Astrocyte (in vitro differentiated cells and primary cell): Measurements from ENCODE around the gene CACNA1C.

Experiments
- CTCF ChIP-seq: IDR thresholded peaks from 2 replicates; pipeline ENCODE4 v1.5.1; 2011; ENCODE audit warnings: low read depth, mild to moderate bottlenecking, inconsistent platforms, low read length, moderate library complexity; ENCODE audit not compliant: insufficient read depth
- EZH2 ChIP-seq: IDR thresholded peaks from 2 replicates; pipeline ENCODE4 v1.6.1; 2012; ENCODE audit warnings: mild to moderate bottlenecking, low read length, inconsistent platforms; ENCODE audit not compliant: insufficient read depth

- TF ChIP-seq CTCF, result no peak
- no peak for TF ChIP-seq EZH2
Measured at GRCh38 chr12:2689879-2690278, 637.1 kb downstream of the CACNA1C start.
